Astrocyte (in vitro differentiated cells and primary cell): Measurements from ENCODE around the gene ACVR1. TPM values are rescaled to one million over a fixed set of nuclear protein-coding genes. Genes with fewer than 3 reads are reported as not detected.

Experiments used
- DNase-seq: peaks from one replicate; pipeline ENCODE4 v3.0.0-alpha.2; 2010; ENCODE audit warnings: low read depth
- FAIRE-seq: peaks from 2 replicates; lab custom pipeline; 2011; peaks lifted over from hg19 to GRCh38; lab: Jason Lieb, UNC
- H2AFZ ChIP-seq: 2 replicates; pipeline ENCODE4 v1.6.0; 2012; ENCODE audit warnings: low read depth, low read length, inconsistent platforms
- H3K27ac ChIP-seq: 2 replicates; pipeline ENCODE4 v1.5.1; 2011; ENCODE audit warnings: low read depth, low read length, inconsistent platforms
- H3K27me3 ChIP-seq: 2 replicates; pipeline ENCODE4 v1.6.0; 2011; ENCODE audit warnings: low read length, inconsistent platforms; ENCODE audit not compliant: insufficient read depth
- H3K36me3 ChIP-seq: 2 replicates; pipeline ENCODE4 v1.5.1; 2011; ENCODE audit warnings: low read length, inconsistent platforms; ENCODE audit not compliant: insufficient read depth
- H3K4me1 ChIP-seq: 2 replicates; pipeline ENCODE4 v1.5.1; 2011; ENCODE audit warnings: low read length, inconsistent platforms; ENCODE audit not compliant: insufficient read depth
- H3K4me2 ChIP-seq: 2 replicates; pipeline ENCODE4 v1.6.0; 2012; ENCODE audit warnings: low read length, inconsistent platforms
- H3K4me3 ChIP-seq: 2 replicates; pipeline ENCODE4 v1.5.1; 2011; ENCODE audit warnings: low read depth, mild to moderate bottlenecking, low read length, inconsistent platforms; ENCODE audit not compliant: insufficient read depth
- H3K79me2 ChIP-seq: 2 replicates; pipeline ENCODE4 v1.6.0; 2012; ENCODE audit warnings: mild to moderate bottlenecking, low read length, inconsistent platforms; ENCODE audit not compliant: insufficient read depth
- H3K9ac ChIP-seq: 2 replicates; pipeline ENCODE4 v1.6.0; 2012; ENCODE audit warnings: mild to moderate bottlenecking, low read length, inconsistent platforms
- H3K9me3 ChIP-seq: 2 replicates; pipeline ENCODE4 v1.5.1; 2012; ENCODE audit warnings: low read depth, mild to moderate bottlenecking, low read length, inconsistent platforms; ENCODE audit not compliant: insufficient read depth
- H4K20me1 ChIP-seq: 2 replicates; pipeline ENCODE4 v1.6.0; 2012; ENCODE audit warnings: low read length, inconsistent platforms; ENCODE audit not compliant: insufficient read depth
- H3K27ac Mint-ChIP-seq: one replicate; pipeline ENCODE4 v1.8.0; 2021; ENCODE audit warnings: mild to moderate bottlenecking, mixed read lengths; ENCODE audit not compliant: unreplicated experiment
- H3K27me3 Mint-ChIP-seq: one replicate; pipeline ENCODE4 v1.8.0; 2021; ENCODE audit warnings: low read depth, mixed read lengths; ENCODE audit not compliant: unreplicated experiment
- H3K36me3 Mint-ChIP-seq: one replicate; pipeline ENCODE4 v1.8.0; 2021; ENCODE audit warnings: low read depth, mixed read lengths; ENCODE audit not compliant: unreplicated experiment
- H3K4me1 Mint-ChIP-seq: one replicate; pipeline ENCODE4 v1.8.0; 2021; ENCODE audit warnings: low read depth, mixed read lengths; ENCODE audit not compliant: unreplicated experiment
- H3K4me3 Mint-ChIP-seq: one replicate; pipeline ENCODE4 v1.8.0; 2021; ENCODE audit warnings: mild to moderate bottlenecking, moderate library complexity, mixed read lengths; ENCODE audit not compliant: unreplicated experiment
- H3K9me3 Mint-ChIP-seq: one replicate; pipeline ENCODE4 v1.8.0; 2021; ENCODE audit warnings: mild to moderate bottlenecking, mixed read lengths; ENCODE audit not compliant: unreplicated experiment
- CTCF ChIP-seq: IDR thresholded peaks from 2 replicates; pipeline ENCODE4 v1.5.1; 2011; ENCODE audit warnings: low read depth, mild to moderate bottlenecking, inconsistent platforms, low read length, moderate library complexity; ENCODE audit not compliant: insufficient read depth
- EZH2 ChIP-seq: IDR thresholded peaks from 2 replicates; pipeline ENCODE4 v1.6.1; 2012; ENCODE audit warnings: mild to moderate bottlenecking, low read length, inconsistent platforms; ENCODE audit not compliant: insufficient read depth
- total RNA-seq: library from RNA; stranded (reverse); gene quantifications from 2 replicates; pipeline ENCODE4 v1.2.1, GENCODE V29; 2021

The ACVR1 gene
- total RNA-seq, 1 donor from 2014 or later = 45.9 TPM

DNA sequence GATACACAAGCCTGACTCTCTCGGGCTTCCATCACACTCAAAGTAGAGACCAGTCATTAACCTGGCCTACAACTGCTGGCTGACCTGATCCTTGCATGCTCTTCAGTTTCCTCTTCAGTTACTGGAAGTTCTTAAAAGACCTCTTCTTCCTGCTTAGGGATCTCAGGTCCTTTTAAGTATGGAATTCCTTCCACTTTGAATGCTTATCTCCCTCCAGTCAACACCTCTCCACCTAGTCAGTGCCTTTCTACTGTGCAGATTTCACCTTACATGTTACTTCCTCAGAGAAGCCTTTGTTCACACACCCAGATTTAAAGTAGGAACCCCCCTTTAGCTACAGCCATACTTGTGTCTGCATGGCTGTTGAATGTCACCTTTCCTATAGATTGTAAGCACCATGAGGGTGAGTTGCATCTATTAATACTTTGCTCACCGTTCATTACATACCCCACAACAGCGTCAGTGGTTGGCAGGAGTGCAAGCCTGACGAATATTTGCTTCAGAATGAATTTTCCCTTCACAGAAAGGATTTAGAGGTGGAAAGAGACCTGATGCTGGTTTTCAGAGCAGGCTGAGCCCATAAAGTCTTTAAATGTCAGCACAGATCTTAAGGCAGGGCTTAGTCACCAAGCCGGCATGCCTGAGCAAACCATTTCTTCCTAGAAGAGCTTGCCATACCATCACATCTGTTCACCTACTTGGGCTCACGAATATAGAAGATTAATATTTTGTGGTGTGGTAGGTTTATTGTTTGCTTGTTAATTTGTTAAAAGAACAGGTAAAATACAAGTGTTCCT lies 90.1 kb downstream of the ACVR1 start:
- no peak overlapping the region for H3K9ac ChIP-seq
- H4K20me1 ChIP-seq = peaks cover 75% of the 10 kb centered on the region
- FAIRE-seq = no peak
- no peaks in the 10 kb centered on the region for H3K9me3 ChIP-seq
- no peak for TF ChIP-seq EZH2
- no peak for TF ChIP-seq CTCF
- Mint-ChIP-seq H3K27ac (peak overlapping the region; percentile 48), H3K36me3 (peaks cover 5% of the 10 kb centered on the region), H3K27me3 (no peaks in the 10 kb centered on the region), H3K4me1 (peaks cover 73% of the 10 kb centered on the region), H3K9me3 (no peaks in the 10 kb centered on the region), H3K4me3 (no peak overlapping the region)
- no peaks in the 10 kb centered on the region for H3K27me3 ChIP-seq
- H3K4me3 ChIP-seq = no peak overlapping the region
- no peaks in the 10 kb centered on the region for H3K36me3 ChIP-seq
- H3K4me2 ChIP-seq = peak overlapping the region; percentile 8
- no peak overlapping the region for H2AFZ ChIP-seq
- no peak overlapping the region for H3K27ac ChIP-seq
- H3K79me2 ChIP-seq = peaks cover 35% of the 10 kb centered on the region
- H3K4me1 ChIP-seq = peaks cover 41% of the 10 kb centered on the region
- DNase-seq = peak; percentile 67

- DNase-seq (peak; percentile 43), FAIRE-seq (no peak)
- Histone ChIP-seq H3K36me3 (peaks cover 2% of the 10 kb centered on the region), H3K79me2 (peaks cover 36% of the 10 kb centered on the region), H3K27me3 (no peaks in the 10 kb centered on the region), H3K9me3 (no peaks in the 10 kb centered on the region), H3K4me2 (peak overlapping the region; percentile 80), H3K4me3 (no peak overlapping the region), H2AFZ (no peak overlapping the region), H3K27ac (peak overlapping the region; percentile 78), H3K9ac (peak overlapping the region; percentile 70), H3K4me1 (peaks cover 41% of the 10 kb centered on the region), H4K20me1 (peaks cover 78% of the 10 kb centered on the region)
- Mint-ChIP-seq H3K4me3 (no peak overlapping the region), H3K36me3 (peaks cover 5% of the 10 kb centered on the region), H3K27ac (no peak overlapping the region), H3K27me3 (no peaks in the 10 kb centered on the region), H3K9me3 (no peaks in the 10 kb centered on the region), H3K4me1 (peaks cover 73% of the 10 kb centered on the region)
- no peak for TF ChIP-seq CTCF
- TF ChIP-seq EZH2 = no peak
Measured at GRCh38 chr2:157785200-157785599, 90.9 kb downstream of the ACVR1 start.

- Histone ChIP-seq H3K4me3 (peak overlapping the region; percentile 11), H3K36me3 (peaks cover 6% of the 10 kb centered on the region), H3K27me3 (no peaks in the 10 kb centered on the region), H3K4me2 (peak overlapping the region; percentile 80), H3K27ac (peak overlapping the region; percentile 78), H3K79me2 (peaks cover 36% of the 10 kb centered on the region), H3K9ac (peak overlapping the region; percentile 70), H2AFZ (no peak overlapping the region), H3K9me3 (no peaks in the 10 kb centered on the region), H3K4me1 (peaks cover 41% of the 10 kb centered on the region), H4K20me1 (peaks cover 82% of the 10 kb centered on the region)
- Mint-ChIP-seq H3K4me1 (peaks cover 69% of the 10 kb centered on the region), H3K9me3 (no peaks in the 10 kb centered on the region), H3K27me3 (no peaks in the 10 kb centered on the region), H3K36me3 (peaks cover 7% of the 10 kb centered on the region), H3K4me3 (no peak overlapping the region), H3K27ac (no peak overlapping the region)
- peak; percentile 47 for FAIRE-seq
- no peak for DNase-seq
- TF ChIP-seq CTCF = no peak
- no peak for TF ChIP-seq EZH2
Measured at GRCh38 chr2:157784823-157785175, 91.3 kb downstream of the ACVR1 start.
